ENCODE results near the gene BOLL.
A peak's percentile ranks its signal among the peaks of the same experiment; 100 is the strongest.

Gene BOLL

DNA sequence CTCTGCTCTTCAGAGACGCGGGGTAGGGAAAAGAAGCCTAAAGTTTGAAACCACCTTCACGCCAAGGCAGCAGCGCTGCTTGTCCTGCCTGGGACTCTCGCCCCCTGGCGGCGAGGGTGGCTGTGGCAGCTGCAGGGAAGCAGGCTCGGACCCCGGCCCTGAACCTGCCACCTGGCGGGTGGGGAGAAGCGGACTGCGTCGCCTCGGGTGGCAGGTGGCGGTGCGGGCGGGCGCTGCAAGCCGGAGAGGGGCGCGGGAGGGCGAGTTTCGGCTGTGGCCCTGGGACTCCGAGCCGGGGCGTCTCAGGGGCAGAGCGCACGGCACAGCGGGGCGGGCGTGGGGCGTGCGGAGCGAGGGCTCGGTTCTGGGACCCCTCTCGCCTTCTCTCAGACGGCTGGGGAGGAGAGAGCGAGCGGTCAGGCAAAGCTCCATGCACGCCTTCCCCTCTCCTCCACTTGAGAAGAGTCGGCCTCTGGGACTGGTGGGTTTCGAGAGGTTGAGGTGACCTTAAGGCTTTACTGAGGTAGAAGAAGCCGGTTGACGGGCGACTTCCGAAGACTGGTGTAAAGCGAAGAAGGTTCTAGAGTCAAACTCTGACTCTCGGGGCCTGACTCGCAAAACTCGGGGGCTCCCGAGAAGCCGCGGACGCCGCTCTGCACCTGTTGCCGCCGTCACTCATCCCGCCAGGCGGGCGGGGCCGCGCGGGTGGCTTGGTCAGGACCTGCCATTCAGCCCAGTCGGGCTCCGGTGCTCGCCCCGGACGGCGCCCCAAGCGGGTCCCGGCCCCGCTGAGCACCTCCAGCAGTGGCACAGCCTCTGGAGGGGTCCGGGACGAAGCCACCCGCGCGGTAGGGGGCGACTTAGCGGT lies 1.1 kb upstream of the BOLL start:
- TF ChIP-seq, protein P1, sequence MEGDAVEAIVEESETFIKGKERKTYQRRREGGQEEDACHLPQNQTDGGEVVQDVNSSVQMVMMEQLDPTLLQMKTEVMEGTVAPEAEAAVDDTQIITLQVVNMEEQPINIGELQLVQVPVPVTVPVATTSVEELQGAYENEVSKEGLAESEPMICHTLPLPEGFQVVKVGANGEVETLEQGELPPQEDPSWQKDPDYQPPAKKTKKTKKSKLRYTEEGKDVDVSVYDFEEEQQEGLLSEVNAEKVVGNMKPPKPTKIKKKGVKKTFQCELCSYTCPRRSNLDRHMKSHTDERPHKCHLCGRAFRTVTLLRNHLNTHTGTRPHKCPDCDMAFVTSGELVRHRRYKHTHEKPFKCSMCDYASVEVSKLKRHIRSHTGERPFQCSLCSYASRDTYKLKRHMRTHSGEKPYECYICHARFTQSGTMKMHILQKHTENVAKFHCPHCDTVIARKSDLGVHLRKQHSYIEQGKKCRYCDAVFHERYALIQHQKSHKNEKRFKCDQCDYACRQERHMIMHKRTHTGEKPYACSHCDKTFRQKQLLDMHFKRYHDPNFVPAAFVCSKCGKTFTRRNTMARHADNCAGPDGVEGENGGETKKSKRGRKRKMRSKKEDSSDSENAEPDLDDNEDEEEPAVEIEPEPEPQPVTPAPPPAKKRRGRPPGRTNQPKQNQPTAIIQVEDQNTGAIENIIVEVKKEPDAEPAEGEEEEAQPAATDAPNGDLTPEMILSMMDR (IDR thresholded peaks at IDR 0.05; ENCODE audit: low read depth, low read length, poor library complexity, severe bottlenecking) = peak; percentile 35
- no peak for TF ChIP-seq EZH2phosphoT487 (IDR thresholded peaks at IDR 0.05; ENCODE audit: borderline replicate concordance, low read length)
- Histone ChIP-seq H3K36me3 (ENCODE audit: control insufficient read depth, low read length) (no peaks in the 10 kb centered on the region), H3K4me2 (ENCODE audit: low read length) (no peak overlapping the region)

GRCh38 chr2:197782126-197782525 lies 3.0 kb downstream of the BOLL start:
- no peak overlapping the region for H3K4me2 ChIP-seq (ENCODE audit: low read length)
- H3K79me2 ChIP-seq (ENCODE audit: control insufficient read depth, low read length) = no peaks in the 10 kb centered on the region
- no peaks in the 10 kb centered on the region for H3F3A ChIP-seq (ENCODE audit: control insufficient read depth, insufficient read depth)
- no peaks in the 10 kb centered on the region for H3K36me3 ChIP-seq (ENCODE audit: control insufficient read depth, low read length)
- TF ChIP-seq EZH2phosphoT487 (IDR thresholded peaks at IDR 0.05; ENCODE audit: borderline replicate concordance, low read length) = no peak
- TF ChIP-seq, protein P1 (IDR thresholded peaks at IDR 0.05; ENCODE audit: low read depth, low read length, poor library complexity, severe bottlenecking) = no peak
- peaks cover 20% of the 10 kb centered on the region for H3K27me3 ChIP-seq (ENCODE audit: control insufficient read depth, low read length)
- no peak overlapping the region for H3K4me3 ChIP-seq (ENCODE audit: low read length)
- no peak overlapping the region for H3K27ac ChIP-seq (ENCODE audit: low read depth, low read length)
- H3K9me2 ChIP-seq (replicated peaks; ENCODE audit: control insufficient read depth, low read length) = no peaks in the 10 kb centered on the region
- H4K20me1 ChIP-seq (ENCODE audit: control insufficient read depth, insufficient read depth, low read depth, low read length) = no peaks in the 10 kb centered on the region
- H3K9me3 ChIP-seq (ENCODE audit: control insufficient read depth, insufficient read depth, low read length) = peaks cover 10% of the 10 kb centered on the region; the same call in 1 of the 2 replicates
- H3K4me1 ChIP-seq (ENCODE audit: control insufficient read depth, low read length) = no peaks in the 10 kb centered on the region

More for the DNA sequence above, 1.1 kb upstream of the BOLL start:
- Histone ChIP-seq H3K27me3 (ENCODE audit: control insufficient read depth, low read length) (peaks cover 10% of the 10 kb centered on the region), H3K9me3 (ENCODE audit: control insufficient read depth, insufficient read depth, low read length) (peaks cover 10% of the 10 kb centered on the region; the same call in 1 of the 2 replicates), H3K4me1 (ENCODE audit: control insufficient read depth, low read length) (no peaks in the 10 kb centered on the region), H3K27ac (ENCODE audit: low read depth, low read length) (no peak overlapping the region), H3K9me2 (replicated peaks; ENCODE audit: control insufficient read depth, low read length) (no peaks in the 10 kb centered on the region), H3K4me3 (ENCODE audit: low read length) (no peak overlapping the region), H4K20me1 (ENCODE audit: control insufficient read depth, insufficient read depth, low read depth, low read length) (no peaks in the 10 kb centered on the region), H3F3A (ENCODE audit: control insufficient read depth, insufficient read depth) (no peaks in the 10 kb centered on the region), H3K79me2 (ENCODE audit: control insufficient read depth, low read length) (no peaks in the 10 kb centered on the region)

- H3K27ac ChIP-seq (ENCODE audit: low read depth, low read length) = no peak overlapping the region
- no peaks in the 10 kb centered on the region for H3K4me1 ChIP-seq (ENCODE audit: control insufficient read depth, low read length)
- H3F3A ChIP-seq (ENCODE audit: control insufficient read depth, insufficient read depth) = no peaks in the 10 kb centered on the region
- no peaks in the 10 kb centered on the region for H3K9me2 ChIP-seq (replicated peaks; ENCODE audit: control insufficient read depth, low read length)
- no peak overlapping the region for H3K4me2 ChIP-seq (ENCODE audit: low read length)
- TF ChIP-seq EZH2phosphoT487 (IDR thresholded peaks at IDR 0.05; ENCODE audit: borderline replicate concordance, low read length) = no peak
- TF ChIP-seq, protein P1 (IDR thresholded peaks at IDR 0.05; ENCODE audit: low read depth, low read length, poor library complexity, severe bottlenecking) = no peak
- H4K20me1 ChIP-seq (ENCODE audit: control insufficient read depth, insufficient read depth, low read depth, low read length) = no peaks in the 10 kb centered on the region
- no peak overlapping the region for H3K4me3 ChIP-seq (ENCODE audit: low read length)
- H3K9me3 ChIP-seq (ENCODE audit: control insufficient read depth, insufficient read depth, low read length) = no peaks in the 10 kb centered on the region
- H3K36me3 ChIP-seq (ENCODE audit: control insufficient read depth, low read length) = no peaks in the 10 kb centered on the region
- peaks cover 31% of the 10 kb centered on the region for H3K27me3 ChIP-seq (ENCODE audit: control insufficient read depth, low read length)
- no peaks in the 10 kb centered on the region for H3K79me2 ChIP-seq (ENCODE audit: control insufficient read depth, low read length)
Observed at GRCh38 chr2:197779261-197779660, 5.9 kb downstream of the BOLL start.

Data from DOHH2 (cell line).